ENCODE data around the gene ODAD2.
A peak's percentile ranks its signal among the peaks of the same experiment; 100 is the strongest.

Gene ODAD2

DNA sequence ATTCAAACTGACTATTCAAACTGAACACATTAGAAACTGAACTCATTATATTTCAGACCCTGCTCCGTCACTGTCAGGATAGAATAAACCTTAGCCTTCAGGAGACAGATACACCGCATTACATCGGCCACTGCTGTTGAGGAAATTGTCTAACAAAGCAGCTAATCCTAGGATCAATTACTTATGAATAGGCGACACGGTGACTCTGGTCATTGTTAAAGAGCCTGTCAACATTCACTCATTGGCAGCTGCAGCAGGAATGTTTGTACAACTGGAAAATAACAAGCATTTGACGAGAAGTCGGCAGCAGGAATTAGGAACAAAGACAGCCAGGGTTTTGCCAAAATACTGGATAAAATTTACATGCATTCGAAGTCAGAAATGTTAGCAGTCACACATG lies 141.3 kb downstream of the ODAD2 start:
- ChIA-PET POLR2A (no interaction called here), CTCF (no interaction called here)
- DNase-seq (ENCODE audit: extremely low spot score) = no peak
- TF ChIP-seq L3MBTL2 (conservative IDR thresholded peaks at IDR 0.05) (no peak), ZNF384 (IDR thresholded peaks at IDR 0.05) (no peak), ARNT (IDR thresholded peaks at IDR 0.05) (no peak), FOXA1 (IDR thresholded peaks at IDR 0.05) (no peak)

DNA sequence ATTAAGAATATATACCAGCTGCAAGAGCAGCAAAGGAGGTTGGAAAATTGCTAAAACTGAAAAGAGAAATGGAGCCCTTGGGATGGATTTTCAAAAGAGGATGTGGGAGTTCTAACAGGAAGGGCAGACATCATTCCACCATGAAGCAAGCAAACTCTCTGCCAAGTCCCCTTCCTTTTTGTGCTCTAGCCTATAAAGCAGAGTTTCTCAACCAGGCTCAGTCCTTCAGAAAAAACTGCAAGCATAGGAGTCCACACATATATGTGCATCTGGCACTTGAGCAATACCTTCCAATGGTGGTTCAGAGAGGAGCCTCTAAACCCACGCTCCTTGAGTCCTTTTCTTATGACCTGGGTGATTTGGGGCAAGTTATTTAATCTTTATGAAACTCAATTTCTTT lies 154.7 kb downstream of the ODAD2 start:
- no peak for DNase-seq (ENCODE audit: extremely low spot score)
- POLR2A ChIA-PET = no interaction called here
- CTCF ChIA-PET = no interaction called here
- TF ChIP-seq HDGF (IDR thresholded peaks at IDR 0.05; ENCODE audit: borderline replicate concordance) (no peak), FOXK2 (IDR thresholded peaks at IDR 0.05) (no peak), ZNF384 (IDR thresholded peaks at IDR 0.05) (no peak), FOXM1 (IDR thresholded peaks at IDR 0.05; ENCODE audit: borderline replicate concordance) (no peak), L3MBTL2 (conservative IDR thresholded peaks at IDR 0.05) (no peak)

DNA sequence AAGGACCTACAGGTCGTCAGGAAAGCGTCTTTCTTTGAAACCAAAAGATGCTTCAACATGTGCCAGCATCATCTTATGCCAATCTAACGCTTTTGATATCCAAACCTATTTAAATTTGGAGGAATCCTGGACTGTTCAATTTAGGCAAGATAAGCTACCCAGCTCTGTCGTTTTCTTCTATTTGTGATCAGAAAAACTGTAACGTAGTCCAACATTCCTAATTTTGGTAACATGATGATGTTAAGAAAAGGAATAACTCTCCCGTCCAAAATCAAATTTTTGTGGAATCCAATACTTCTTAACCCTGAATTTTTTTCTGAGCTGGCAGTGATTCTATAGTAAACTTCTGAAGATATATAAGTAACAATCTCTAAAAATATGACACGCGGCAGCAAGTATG lies 160.0 kb downstream of the ODAD2 start:
- no peak for TF ChIP-seq BHLHE40 (IDR thresholded peaks at IDR 0.05; ENCODE audit: borderline replicate concordance)
- TF ChIP-seq SUZ12 (IDR thresholded peaks at IDR 0.05) = no peak
- TF ChIP-seq HDGF (IDR thresholded peaks at IDR 0.05; ENCODE audit: borderline replicate concordance) = no peak
- TF ChIP-seq FOXA1 (IDR thresholded peaks at IDR 0.05) = no peak
- TF ChIP-seq CTBP1 (IDR thresholded peaks at IDR 0.05; ENCODE audit: borderline replicate concordance) = no peak
- TF ChIP-seq SP1 (IDR thresholded peaks at IDR 0.05) = no peak
- POLR2A ChIA-PET = no interaction called here
- DNase-seq (ENCODE audit: extremely low spot score) = no peak
- CTCF ChIA-PET = interaction anchor here (0.6 kb wide), 1 partner anchor 148 kb away, joined by 3 read pairs; no protein-coding TSS in a partner anchor

DNA sequence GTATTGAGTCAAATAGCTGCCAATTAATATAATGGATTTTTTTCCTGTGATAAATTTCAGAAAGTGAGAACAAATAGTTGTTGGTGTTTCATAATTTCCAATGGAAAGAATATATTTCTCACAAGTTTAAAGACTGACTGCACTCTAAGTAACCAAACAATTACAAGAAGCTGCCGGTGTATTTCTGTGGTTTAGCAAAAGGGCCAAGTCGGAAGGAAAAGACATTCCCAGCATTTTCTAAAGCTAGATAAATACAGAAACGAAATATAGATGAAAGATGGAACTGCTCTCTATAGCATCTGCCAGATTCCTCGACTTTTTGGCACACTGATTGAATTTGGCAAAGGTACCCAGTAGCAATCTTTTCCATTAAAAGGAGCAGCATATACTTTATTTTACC lies 160.5 kb downstream of the ODAD2 start:
- ChIA-PET CTCF (no interaction called here), POLR2A (no interaction called here)
- no peak for DNase-seq (ENCODE audit: extremely low spot score)
- no peak for TF ChIP-seq ZNF384 (IDR thresholded peaks at IDR 0.05)
- TF ChIP-seq NFRKB (IDR thresholded peaks at IDR 0.05) = no peak
- TF ChIP-seq L3MBTL2 (conservative IDR thresholded peaks at IDR 0.05) = no peak
- TF ChIP-seq SUZ12 (IDR thresholded peaks at IDR 0.05) = no peak
- TF ChIP-seq FOXK2 (IDR thresholded peaks at IDR 0.05) = no peak
- TF ChIP-seq CTBP1 (IDR thresholded peaks at IDR 0.05; ENCODE audit: borderline replicate concordance) = no peak

DNA sequence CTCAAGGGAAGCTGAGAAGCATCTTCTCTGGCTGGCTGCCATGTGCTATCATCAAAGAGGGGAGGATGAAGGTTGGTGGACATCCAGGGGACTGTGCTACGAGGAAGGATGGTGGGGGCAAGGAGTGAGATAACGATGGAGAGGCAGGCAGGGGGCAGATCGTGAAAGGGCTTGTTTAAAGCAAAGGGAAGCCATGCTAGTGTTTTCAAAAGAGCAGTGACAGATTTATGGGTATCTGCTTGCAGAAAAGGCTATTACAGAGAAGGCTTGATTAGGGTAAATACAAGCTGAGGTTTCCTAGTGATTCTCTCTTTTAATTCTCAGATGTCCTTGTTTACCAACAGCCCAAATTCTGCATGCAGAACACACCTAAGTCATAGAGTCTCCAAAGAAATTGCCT lies 164.4 kb downstream of the ODAD2 start:
- DNase-seq (ENCODE audit: extremely low spot score) = no peak
- ChIA-PET CTCF (no interaction called here), POLR2A (no interaction called here)
- TF ChIP-seq, protein P1, sequence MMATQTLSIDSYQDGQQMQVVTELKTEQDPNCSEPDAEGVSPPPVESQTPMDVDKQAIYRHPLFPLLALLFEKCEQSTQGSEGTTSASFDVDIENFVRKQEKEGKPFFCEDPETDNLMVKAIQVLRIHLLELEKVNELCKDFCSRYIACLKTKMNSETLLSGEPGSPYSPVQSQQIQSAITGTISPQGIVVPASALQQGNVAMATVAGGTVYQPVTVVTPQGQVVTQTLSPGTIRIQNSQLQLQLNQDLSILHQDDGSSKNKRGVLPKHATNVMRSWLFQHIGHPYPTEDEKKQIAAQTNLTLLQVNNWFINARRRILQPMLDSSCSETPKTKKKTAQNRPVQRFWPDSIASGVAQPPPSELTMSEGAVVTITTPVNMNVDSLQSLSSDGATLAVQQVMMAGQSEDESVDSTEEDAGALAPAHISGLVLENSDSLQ (IDR thresholded peaks at IDR 0.05) = 0 out of 2 replicates have a peak, but pooled peaks have one; percentile 5
- TF ChIP-seq L3MBTL2 (conservative IDR thresholded peaks at IDR 0.05) = no peak

DNA sequence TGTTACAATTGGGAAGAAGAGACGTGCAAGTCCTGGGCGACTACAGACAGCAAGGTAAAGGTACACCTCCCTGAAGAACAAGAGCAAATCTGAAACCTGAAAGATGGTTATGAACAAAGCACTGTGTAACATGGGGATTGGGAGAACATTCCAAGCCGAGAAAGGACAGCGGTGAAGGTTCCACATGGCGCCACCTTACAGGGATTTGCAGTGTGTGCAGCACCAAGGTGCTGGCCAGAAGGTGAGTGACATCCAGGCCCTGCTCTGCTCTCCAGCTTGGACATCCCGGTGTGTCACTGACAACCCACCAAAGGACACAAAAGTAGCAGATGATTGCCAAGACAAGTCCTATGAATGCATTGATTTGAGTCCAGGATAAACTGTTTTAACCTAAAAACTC lies 165.1 kb downstream of the ODAD2 start:
- CTCF ChIA-PET = no interaction called here
- DNase-seq (ENCODE audit: extremely low spot score) = no peak
- TF ChIP-seq ELF4 (IDR thresholded peaks at IDR 0.05) (no peak), TARDBP (IDR thresholded peaks at IDR 0.05) (no peak), BHLHE40 (IDR thresholded peaks at IDR 0.05; ENCODE audit: borderline replicate concordance) (no peak), SUZ12 (IDR thresholded peaks at IDR 0.05) (no peak), CTBP1 (IDR thresholded peaks at IDR 0.05; ENCODE audit: borderline replicate concordance) (no peak), ARNT (IDR thresholded peaks at IDR 0.05) (no peak), NFRKB (IDR thresholded peaks at IDR 0.05) (no peak), ZNF384 (IDR thresholded peaks at IDR 0.05) (no peak), FOXM1 (IDR thresholded peaks at IDR 0.05; ENCODE audit: borderline replicate concordance) (no peak), FOXK2 (IDR thresholded peaks at IDR 0.05) (no peak), HDGF (IDR thresholded peaks at IDR 0.05; ENCODE audit: borderline replicate concordance) (no peak), LEF1 (IDR thresholded peaks at IDR 0.05; ENCODE audit: borderline replicate concordance) (no peak), FOXA1 (IDR thresholded peaks at IDR 0.05) (no peak)
- TF ChIP-seq, protein P1 (IDR thresholded peaks at IDR 0.05) = no peak
- POLR2A ChIA-PET = no interaction called here

DNA sequence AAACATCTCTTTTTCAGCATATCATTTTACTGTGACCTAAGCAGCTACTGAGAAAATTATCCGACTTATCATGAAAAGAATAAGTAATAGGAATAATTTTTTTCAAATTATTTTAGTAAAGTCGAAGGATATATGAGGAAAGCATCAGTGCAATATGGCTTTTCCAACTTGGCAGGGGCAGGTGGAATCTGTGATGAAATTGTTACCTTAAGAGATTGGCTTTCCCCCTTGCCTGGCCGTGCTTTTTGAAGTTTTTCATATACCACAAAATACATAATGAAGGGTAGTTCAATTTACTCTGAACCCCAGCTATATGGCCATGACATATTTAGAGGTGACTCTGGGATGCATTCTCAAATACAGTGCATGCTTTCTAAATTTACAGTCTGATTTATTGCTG lies 166.1 kb downstream of the ODAD2 start:
- POLR2A ChIA-PET = no interaction called here

DNA sequence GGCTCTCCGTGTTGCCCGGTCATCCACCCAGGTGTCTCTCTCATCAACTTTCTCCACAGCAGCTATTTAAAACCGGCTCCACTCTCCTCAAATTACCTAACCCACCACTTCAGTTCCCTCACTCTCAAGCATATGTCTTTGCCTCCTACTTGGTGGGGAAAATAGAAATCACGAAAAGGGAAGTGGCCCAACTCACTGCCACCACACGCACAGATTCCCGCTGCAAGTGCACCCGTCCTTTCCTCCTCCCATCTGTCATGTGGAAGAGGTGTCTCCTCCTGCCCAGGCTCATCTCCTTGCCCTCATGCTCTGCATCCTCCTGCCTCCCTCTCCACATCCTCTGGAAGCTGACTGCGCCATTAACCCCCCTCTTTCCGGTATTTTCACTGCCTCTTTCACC lies 172.5 kb downstream of the ODAD2 start:
- CTCF ChIA-PET = no interaction called here
- POLR2A ChIA-PET = no interaction called here
- DNase-seq (ENCODE audit: extremely low spot score) = no peak
- TF ChIP-seq, protein P1 (IDR thresholded peaks at IDR 0.05) = no peak
- TF ChIP-seq ARNT (IDR thresholded peaks at IDR 0.05) (no peak), FOXA1 (IDR thresholded peaks at IDR 0.05) (no peak), SP1 (IDR thresholded peaks at IDR 0.05) (no peak), FOXK2 (IDR thresholded peaks at IDR 0.05) (no peak), LEF1 (IDR thresholded peaks at IDR 0.05; ENCODE audit: borderline replicate concordance) (no peak), CTBP1 (IDR thresholded peaks at IDR 0.05; ENCODE audit: borderline replicate concordance) (no peak), BHLHE40 (IDR thresholded peaks at IDR 0.05; ENCODE audit: borderline replicate concordance) (no peak), ELF4 (IDR thresholded peaks at IDR 0.05) (no peak), TARDBP (IDR thresholded peaks at IDR 0.05) (no peak), ZNF384 (IDR thresholded peaks at IDR 0.05) (no peak), NFRKB (IDR thresholded peaks at IDR 0.05) (no peak), L3MBTL2 (conservative IDR thresholded peaks at IDR 0.05) (no peak), SUZ12 (IDR thresholded peaks at IDR 0.05) (no peak), HDGF (IDR thresholded peaks at IDR 0.05; ENCODE audit: borderline replicate concordance) (no peak), FOXM1 (IDR thresholded peaks at IDR 0.05; ENCODE audit: borderline replicate concordance) (no peak)

More for the DNA sequence above, 166.1 kb downstream of the ODAD2 start:
- no peak for TF ChIP-seq FOXA1 (IDR thresholded peaks at IDR 0.05)
- no peak for TF ChIP-seq CTBP1 (IDR thresholded peaks at IDR 0.05; ENCODE audit: borderline replicate concordance)
- no peak for DNase-seq (ENCODE audit: extremely low spot score)
- CTCF ChIA-PET = no interaction called here
